WTC11 (cell line): ENCODE measurements around the gene SNRPA1. TPM values are rescaled to one million over a fixed set of nuclear protein-coding genes. Genes with fewer than 3 reads are reported as not detected.

Source experiments
- ATAC-seq: fragments of 200-7000 bp; cut with Tn5 transposase; 2 replicates; pipeline ENCODE4 v1.10.0; 2021; ENCODE audit warnings: mild to moderate bottlenecking, moderate library complexity
- CTCF ChIA-PET: fragments of 300-600 bp; sonication (Branson Sonifier 250); formaldehyde crosslinking; loops from one replicate; lab custom pipeline; 2021; ENCODE audit warnings: antibody characterized with exemption; lab: Charles Lee
- POLR2A ChIA-PET: fragments of 350-600 bp; sonication (Branson Sonifier 250); formaldehyde crosslinking; loops from one replicate; lab custom pipeline; 2021; ENCODE audit warnings: antibody characterized with exemption; lab: Charles Lee
- DNase-seq: peaks from one replicate; pipeline ENCODE4 v3.0.0; 2021; ENCODE audit warnings: low spot score
- H3K27ac Mint-ChIP-seq: 2 replicates; pipeline ENCODE4 v1.8.0; 2021; ENCODE audit warnings: mixed read lengths
- H3K27me3 Mint-ChIP-seq: 2 replicates; pipeline ENCODE4 v1.8.0; 2021; ENCODE audit warnings: low read depth, mild to moderate bottlenecking, moderate library complexity, mixed read lengths
- H3K36me3 Mint-ChIP-seq: 2 replicates; pipeline ENCODE4 v1.8.0; 2021; ENCODE audit warnings: mixed read lengths
- H3K4me1 Mint-ChIP-seq: 2 replicates; pipeline ENCODE4 v1.8.0; 2022; ENCODE audit warnings: mixed read lengths
- H3K4me3 Mint-ChIP-seq: 2 replicates; pipeline ENCODE4 v1.8.0; 2021; ENCODE audit warnings: mild to moderate bottlenecking, moderate library complexity, mixed read lengths
- H3K9me3 Mint-ChIP-seq: 2 replicates; pipeline ENCODE4 v1.8.0; 2021; ENCODE audit warnings: mixed read lengths
- ETV6 ChIP-seq: sonication (generic); formaldehyde crosslinking; IDR thresholded peaks from 2 replicates; pipeline ENCODE4 v1.8.1; 2022; ENCODE audit warnings: mild to moderate bottlenecking, missing genetic modification reagents
- GRHL2 ChIP-seq: fragments of 250-450 bp; sonication (Bioruptor Pico); IDR thresholded peaks from 2 replicates; pipeline ENCODE4 v1.8.0; 2022; ENCODE audit warnings: mild to moderate bottlenecking, moderate library complexity; ENCODE audit not compliant: insufficient replicate concordance, severe bottlenecking
- GTF2I ChIP-seq: fragments of 250-450 bp; sonication (Bioruptor Pico); conservative IDR thresholded peaks from 2 replicates; pipeline ENCODE4 v1.4.0; 2021; ENCODE audit warnings: mild to moderate bottlenecking
- MYBL2 ChIP-seq: sonication (generic); formaldehyde crosslinking; IDR thresholded peaks from 2 replicates; pipeline ENCODE4 v1.8.1; 2023; ENCODE audit warnings: mild to moderate bottlenecking, moderate library complexity, missing genetic modification reagents
- NFATC4 ChIP-seq: fragments of 250-450 bp; sonication (Bioruptor Pico); IDR thresholded peaks from 2 replicates; pipeline ENCODE4 v1.9.0; 2021; ENCODE audit warnings: mild to moderate bottlenecking
- TCF7 ChIP-seq: sonication (generic); formaldehyde crosslinking; IDR thresholded peaks from 2 replicates; pipeline ENCODE4 v1.8.0; 2022; ENCODE audit warnings: mild to moderate bottlenecking, low read depth, missing genetic modification reagents, moderate library complexity
- TP53 ChIP-seq: sonication (generic); formaldehyde crosslinking; IDR thresholded peaks from 2 replicates; pipeline ENCODE4 v1.8.1; 2023; ENCODE audit warnings: mild to moderate bottlenecking, missing genetic modification reagents
- ZNF263 ChIP-seq: sonication (generic); formaldehyde crosslinking; IDR thresholded peaks from 2 replicates; pipeline ENCODE4 v1.8.1; 2022; ENCODE audit warnings: low read depth, mild to moderate bottlenecking, moderate library complexity, missing genetic modification reagents
- total RNA-seq: library from RNA; stranded (reverse); gene quantifications from 3 replicates; pipeline ENCODE4 v1.2.3, GENCODE V29; 2021
- TF ChIP-seq, protein P1 (sequence below): sonication (generic); formaldehyde crosslinking; IDR thresholded peaks from 2 replicates; pipeline ENCODE4 v1.8.1; 2022; ENCODE audit warnings: mild to moderate bottlenecking, moderate library complexity, missing genetic modification reagents
- TF ChIP-seq, protein P2 (sequence below): sonication (generic); formaldehyde crosslinking; IDR thresholded peaks from 2 replicates; pipeline ENCODE4 v1.8.0; 2022; ENCODE audit warnings: mild to moderate bottlenecking, missing genetic modification reagents
- TF ChIP-seq, protein P3 (sequence below): sonication (generic); formaldehyde crosslinking; IDR thresholded peaks from 2 replicates; pipeline ENCODE4 v1.8.1; 2023; ENCODE audit warnings: mild to moderate bottlenecking, missing genetic modification reagents
- TF ChIP-seq, protein P4 (sequence below): sonication (generic); formaldehyde crosslinking; IDR thresholded peaks from 2 replicates; pipeline ENCODE4 v1.8.1; 2023; ENCODE audit warnings: mild to moderate bottlenecking, moderate library complexity, missing genetic modification reagents
- TF ChIP-seq, protein P5 (sequence below): fragments of 250-450 bp; sonication (Bioruptor Pico); IDR thresholded peaks from 2 replicates; pipeline ENCODE4 v1.9.0; 2021; ENCODE audit warnings: moderate library complexity, mild to moderate bottlenecking, inconsistent platforms, borderline replicate concordance
- TF ChIP-seq, protein P6 (sequence below): sonication (generic); formaldehyde crosslinking; IDR thresholded peaks from 2 replicates; pipeline ENCODE4 v1.8.1; 2022; ENCODE audit warnings: low read depth, missing genetic modification reagents, borderline replicate concordance
- TF ChIP-seq, protein P7 (sequence below): fragments of 250-450 bp; sonication (Bioruptor Pico); IDR thresholded peaks from 2 replicates; pipeline ENCODE4 v1.9.0; 2021; ENCODE audit warnings: mild to moderate bottlenecking
- TF ChIP-seq, protein P8 (sequence below): sonication (generic); formaldehyde crosslinking; IDR thresholded peaks from 2 replicates; pipeline ENCODE4 v1.8.0; 2023; ENCODE audit warnings: missing genetic modification reagents, mild to moderate bottlenecking, borderline replicate concordance
- TF ChIP-seq, protein P9 (sequence below): sonication (generic); formaldehyde crosslinking; IDR thresholded peaks from 2 replicates; pipeline ENCODE4 v1.8.1; 2022; ENCODE audit warnings: missing genetic modification reagents, borderline replicate concordance
- TF ChIP-seq, protein P10 (sequence below): sonication (generic); formaldehyde crosslinking; conservative IDR thresholded peaks from 2 replicates; pipeline ENCODE4 v1.8.1; 2022; ENCODE audit warnings: mild to moderate bottlenecking, missing genetic modification reagents

SNRPA1 gene
- total RNA-seq, 1 experiment from 2014 or later, result 170 TPM

DNA sequence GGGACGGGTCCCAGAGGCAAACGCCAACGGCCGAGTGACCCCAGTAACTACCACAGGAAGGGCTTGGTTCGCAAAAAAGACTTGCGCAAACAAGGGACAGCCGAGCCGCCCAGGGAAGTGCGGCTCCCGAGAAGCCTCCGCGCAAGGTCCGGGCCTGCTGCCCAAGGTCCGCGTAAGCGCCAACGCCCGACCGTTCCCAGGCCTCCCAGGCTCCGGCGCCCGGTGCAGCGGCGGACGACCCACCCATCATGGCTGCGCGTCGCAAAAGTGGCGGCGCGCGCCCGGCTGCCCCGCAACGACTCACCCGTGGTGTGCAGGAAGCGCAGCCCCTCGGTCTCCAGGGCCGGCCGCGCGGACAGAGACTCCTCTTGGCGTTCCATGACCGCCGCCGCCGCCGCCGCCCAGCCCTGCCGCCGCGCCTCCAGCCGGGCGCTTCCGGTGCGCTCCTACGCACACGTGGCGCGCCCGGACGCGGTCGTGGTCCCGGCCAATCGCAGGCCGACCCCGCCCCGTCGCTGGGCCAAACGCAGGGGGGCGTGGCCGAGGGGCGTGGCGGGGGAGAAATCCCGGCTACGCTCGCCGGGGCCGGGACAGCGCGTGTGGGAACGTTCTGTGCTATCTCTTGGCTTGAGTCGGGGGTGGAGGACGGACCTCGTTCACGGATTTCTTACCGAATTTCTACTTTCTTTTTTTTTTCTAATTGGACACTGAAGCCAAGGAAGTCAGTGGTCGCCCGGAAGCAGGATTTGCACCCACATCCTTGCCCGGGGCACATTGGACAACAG lies 17.8 kb downstream of the SNRPA1 start, which contains the start of gene SELENOS (continued):
- TF ChIP-seq, protein P1, sequence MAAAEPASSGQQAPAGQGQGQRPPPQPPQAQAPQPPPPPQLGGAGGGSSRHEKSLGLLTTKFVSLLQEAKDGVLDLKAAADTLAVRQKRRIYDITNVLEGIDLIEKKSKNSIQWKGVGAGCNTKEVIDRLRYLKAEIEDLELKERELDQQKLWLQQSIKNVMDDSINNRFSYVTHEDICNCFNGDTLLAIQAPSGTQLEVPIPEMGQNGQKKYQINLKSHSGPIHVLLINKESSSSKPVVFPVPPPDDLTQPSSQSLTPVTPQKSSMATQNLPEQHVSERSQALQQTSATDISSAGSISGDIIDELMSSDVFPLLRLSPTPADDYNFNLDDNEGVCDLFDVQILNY (CRISPR knock-in tag), result no peak; the same call in 1 of the 2 replicates
- TF ChIP-seq, protein P2, sequence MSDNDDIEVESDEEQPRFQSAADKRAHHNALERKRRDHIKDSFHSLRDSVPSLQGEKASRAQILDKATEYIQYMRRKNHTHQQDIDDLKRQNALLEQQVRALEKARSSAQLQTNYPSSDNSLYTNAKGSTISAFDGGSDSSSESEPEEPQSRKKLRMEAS (CRISPR knock-in tag), result peak; percentile 62; the same call in 1 of the 2 replicates
- TF ChIP-seq, protein P3, sequence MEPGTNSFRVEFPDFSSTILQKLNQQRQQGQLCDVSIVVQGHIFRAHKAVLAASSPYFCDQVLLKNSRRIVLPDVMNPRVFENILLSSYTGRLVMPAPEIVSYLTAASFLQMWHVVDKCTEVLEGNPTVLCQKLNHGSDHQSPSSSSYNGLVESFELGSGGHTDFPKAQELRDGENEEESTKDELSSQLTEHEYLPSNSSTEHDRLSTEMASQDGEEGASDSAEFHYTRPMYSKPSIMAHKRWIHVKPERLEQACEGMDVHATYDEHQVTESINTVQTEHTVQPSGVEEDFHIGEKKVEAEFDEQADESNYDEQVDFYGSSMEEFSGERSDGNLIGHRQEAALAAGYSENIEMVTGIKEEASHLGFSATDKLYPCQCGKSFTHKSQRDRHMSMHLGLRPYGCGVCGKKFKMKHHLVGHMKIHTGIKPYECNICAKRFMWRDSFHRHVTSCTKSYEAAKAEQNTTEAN (CRISPR knock-in tag), result no peak
- TF ChIP-seq, protein P4, sequence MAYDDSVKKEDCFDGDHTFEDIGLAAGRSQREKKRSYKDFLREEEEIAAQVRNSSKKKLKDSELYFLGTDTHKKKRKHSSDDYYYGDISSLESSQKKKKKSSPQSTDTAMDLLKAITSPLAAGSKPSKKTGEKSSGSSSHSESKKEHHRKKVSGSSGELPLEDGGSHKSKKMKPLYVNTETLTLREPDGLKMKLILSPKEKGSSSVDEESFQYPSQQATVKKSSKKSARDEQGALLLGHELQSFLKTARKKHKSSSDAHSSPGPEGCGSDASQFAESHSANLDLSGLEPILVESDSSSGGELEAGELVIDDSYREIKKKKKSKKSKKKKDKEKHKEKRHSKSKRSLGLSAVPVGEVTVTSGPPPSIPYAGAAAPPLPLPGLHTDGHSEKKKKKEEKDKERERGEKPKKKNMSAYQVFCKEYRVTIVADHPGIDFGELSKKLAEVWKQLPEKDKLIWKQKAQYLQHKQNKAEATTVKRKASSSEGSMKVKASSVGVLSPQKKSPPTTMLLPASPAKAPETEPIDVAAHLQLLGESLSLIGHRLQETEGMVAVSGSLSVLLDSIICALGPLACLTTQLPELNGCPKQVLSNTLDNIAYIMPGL, result no peak
- no peak for TF ChIP-seq TP53 (CRISPR knock-in tag)
- TF ChIP-seq GTF2I, result no peak
- no peak for TF ChIP-seq GRHL2
- TF ChIP-seq, protein P5, sequence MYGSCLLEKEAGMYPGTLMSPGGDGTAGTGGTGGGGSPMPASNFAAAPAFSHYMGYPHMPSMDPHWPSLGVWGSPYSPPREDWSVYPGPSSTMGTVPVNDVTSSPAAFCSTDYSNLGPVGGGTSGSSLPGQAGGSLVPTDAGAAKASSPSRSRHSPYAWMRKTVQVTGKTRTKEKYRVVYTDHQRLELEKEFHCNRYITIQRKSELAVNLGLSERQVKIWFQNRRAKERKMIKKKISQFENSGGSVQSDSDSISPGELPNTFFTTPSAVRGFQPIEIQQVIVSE (CRISPR knock-in tag), result no peak

DNA sequence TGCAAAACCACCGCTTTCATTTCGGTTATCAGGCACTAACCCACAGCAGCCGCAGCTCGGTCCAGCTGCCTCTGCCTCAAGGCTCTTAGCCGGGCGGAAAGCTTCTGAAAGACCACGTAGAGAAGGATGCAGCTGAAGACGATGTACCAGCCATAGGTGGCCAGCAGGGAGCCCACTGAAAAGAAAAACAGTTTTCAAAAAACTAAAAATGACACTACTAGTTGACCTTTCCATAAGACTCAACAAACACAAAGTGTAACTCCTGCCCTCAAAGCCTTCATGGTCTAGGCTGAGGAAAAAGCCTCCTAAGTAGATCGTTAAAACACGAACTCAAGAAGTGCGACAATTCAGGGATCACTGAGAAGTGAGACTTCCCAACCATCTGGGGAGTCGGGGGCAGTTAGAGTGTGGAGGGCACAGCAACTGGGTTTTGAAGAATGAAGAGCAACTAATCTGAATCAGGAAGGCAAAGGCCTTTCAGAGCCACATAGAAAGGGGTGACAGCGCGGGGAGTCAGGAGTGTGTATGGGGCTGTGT lies 18.5 kb downstream of the SNRPA1 start:
- H3K4me1 Mint-ChIP-seq, result peaks cover 9% of the 10 kb centered on the region
- no peaks in the 10 kb centered on the region for H3K27me3 Mint-ChIP-seq
- DNase-seq, result no peak
- peak overlapping the region; percentile 99 for H3K4me3 Mint-ChIP-seq
- no peaks in the 10 kb centered on the region for H3K9me3 Mint-ChIP-seq
- POLR2A ChIA-PET, result no interaction called here
- peak; percentile 18 for ATAC-seq
- CTCF ChIA-PET, result interaction anchor here (0.6 to 1.2 kb wide), 8 partner anchors 9 to 379 kb away, joined by 3 to 11 read pairs (median 4); no protein-coding TSS in a partner anchor
- H3K36me3 Mint-ChIP-seq, result peaks cover 46% of the 10 kb centered on the region
- H3K27ac Mint-ChIP-seq, result peak overlapping the region; percentile 96
- TF ChIP-seq, protein P6, sequence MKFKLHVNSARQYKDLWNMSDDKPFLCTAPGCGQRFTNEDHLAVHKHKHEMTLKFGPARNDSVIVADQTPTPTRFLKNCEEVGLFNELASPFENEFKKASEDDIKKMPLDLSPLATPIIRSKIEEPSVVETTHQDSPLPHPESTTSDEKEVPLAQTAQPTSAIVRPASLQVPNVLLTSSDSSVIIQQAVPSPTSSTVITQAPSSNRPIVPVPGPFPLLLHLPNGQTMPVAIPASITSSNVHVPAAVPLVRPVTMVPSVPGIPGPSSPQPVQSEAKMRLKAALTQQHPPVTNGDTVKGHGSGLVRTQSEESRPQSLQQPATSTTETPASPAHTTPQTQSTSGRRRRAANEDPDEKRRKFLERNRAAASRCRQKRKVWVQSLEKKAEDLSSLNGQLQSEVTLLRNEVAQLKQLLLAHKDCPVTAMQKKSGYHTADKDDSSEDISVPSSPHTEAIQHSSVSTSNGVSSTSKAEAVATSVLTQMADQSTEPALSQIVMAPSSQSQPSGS (CRISPR knock-in tag), result no peak
- TF ChIP-seq, protein P7, sequence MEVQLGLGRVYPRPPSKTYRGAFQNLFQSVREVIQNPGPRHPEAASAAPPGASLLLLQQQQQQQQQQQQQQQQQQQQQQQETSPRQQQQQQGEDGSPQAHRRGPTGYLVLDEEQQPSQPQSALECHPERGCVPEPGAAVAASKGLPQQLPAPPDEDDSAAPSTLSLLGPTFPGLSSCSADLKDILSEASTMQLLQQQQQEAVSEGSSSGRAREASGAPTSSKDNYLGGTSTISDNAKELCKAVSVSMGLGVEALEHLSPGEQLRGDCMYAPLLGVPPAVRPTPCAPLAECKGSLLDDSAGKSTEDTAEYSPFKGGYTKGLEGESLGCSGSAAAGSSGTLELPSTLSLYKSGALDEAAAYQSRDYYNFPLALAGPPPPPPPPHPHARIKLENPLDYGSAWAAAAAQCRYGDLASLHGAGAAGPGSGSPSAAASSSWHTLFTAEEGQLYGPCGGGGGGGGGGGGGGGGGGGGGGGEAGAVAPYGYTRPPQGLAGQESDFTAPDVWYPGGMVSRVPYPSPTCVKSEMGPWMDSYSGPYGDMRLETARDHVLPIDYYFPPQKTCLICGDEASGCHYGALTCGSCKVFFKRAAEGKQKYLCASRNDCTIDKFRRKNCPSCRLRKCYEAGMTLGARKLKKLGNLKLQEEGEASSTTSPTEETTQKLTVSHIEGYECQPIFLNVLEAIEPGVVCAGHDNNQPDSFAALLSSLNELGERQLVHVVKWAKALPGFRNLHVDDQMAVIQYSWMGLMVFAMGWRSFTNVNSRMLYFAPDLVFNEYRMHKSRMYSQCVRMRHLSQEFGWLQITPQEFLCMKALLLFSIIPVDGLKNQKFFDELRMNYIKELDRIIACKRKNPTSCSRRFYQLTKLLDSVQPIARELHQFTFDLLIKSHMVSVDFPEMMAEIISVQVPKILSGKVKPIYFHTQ (CRISPR knock-in tag), result no peak
- TF ChIP-seq ZNF263 (CRISPR knock-in tag) (no peak), NFATC4 (no peak), TCF7 (CRISPR knock-in tag) (no peak), MYBL2 (CRISPR knock-in tag) (no peak), ETV6 (no peak)
- TF ChIP-seq, protein P8, sequence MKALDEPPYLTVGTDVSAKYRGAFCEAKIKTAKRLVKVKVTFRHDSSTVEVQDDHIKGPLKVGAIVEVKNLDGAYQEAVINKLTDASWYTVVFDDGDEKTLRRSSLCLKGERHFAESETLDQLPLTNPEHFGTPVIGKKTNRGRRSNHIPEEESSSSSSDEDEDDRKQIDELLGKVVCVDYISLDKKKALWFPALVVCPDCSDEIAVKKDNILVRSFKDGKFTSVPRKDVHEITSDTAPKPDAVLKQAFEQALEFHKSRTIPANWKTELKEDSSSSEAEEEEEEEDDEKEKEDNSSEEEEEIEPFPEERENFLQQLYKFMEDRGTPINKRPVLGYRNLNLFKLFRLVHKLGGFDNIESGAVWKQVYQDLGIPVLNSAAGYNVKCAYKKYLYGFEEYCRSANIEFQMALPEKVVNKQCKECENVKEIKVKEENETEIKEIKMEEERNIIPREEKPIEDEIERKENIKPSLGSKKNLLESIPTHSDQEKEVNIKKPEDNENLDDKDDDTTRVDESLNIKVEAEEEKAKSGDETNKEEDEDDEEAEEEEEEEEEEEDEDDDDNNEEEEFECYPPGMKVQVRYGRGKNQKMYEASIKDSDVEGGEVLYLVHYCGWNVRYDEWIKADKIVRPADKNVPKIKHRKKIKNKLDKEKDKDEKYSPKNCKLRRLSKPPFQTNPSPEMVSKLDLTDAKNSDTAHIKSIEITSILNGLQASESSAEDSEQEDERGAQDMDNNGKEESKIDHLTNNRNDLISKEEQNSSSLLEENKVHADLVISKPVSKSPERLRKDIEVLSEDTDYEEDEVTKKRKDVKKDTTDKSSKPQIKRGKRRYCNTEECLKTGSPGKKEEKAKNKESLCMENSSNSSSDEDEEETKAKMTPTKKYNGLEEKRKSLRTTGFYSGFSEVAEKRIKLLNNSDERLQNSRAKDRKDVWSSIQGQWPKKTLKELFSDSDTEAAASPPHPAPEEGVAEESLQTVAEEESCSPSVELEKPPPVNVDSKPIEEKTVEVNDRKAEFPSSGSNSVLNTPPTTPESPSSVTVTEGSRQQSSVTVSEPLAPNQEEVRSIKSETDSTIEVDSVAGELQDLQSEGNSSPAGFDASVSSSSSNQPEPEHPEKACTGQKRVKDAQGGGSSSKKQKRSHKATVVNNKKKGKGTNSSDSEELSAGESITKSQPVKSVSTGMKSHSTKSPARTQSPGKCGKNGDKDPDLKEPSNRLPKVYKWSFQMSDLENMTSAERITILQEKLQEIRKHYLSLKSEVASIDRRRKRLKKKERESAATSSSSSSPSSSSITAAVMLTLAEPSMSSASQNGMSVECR, result no peak
- TF ChIP-seq, protein P9, sequence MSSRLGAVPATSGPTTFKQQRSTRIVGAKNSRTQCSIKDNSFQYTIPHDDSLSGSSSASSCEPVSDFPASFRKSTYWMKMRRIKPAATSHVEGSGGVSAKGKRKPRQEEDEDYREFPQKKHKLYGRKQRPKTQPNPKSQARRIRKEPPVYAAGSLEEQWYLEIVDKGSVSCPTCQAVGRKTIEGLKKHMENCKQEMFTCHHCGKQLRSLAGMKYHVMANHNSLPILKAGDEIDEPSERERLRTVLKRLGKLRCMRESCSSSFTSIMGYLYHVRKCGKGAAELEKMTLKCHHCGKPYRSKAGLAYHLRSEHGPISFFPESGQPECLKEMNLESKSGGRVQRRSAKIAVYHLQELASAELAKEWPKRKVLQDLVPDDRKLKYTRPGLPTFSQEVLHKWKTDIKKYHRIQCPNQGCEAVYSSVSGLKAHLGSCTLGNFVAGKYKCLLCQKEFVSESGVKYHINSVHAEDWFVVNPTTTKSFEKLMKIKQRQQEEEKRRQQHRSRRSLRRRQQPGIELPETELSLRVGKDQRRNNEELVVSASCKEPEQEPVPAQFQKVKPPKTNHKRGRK, result no peak
- TF ChIP-seq, protein P10, sequence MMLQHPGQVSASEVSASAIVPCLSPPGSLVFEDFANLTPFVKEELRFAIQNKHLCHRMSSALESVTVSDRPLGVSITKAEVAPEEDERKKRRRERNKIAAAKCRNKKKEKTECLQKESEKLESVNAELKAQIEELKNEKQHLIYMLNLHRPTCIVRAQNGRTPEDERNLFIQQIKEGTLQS (CRISPR knock-in tag), result no peak
